OCI-LY1 (cell line): Measurements from ENCODE around the gene HYAL1.

ENCODE experiments used
- EZH2 ChIP-seq: fragments of 200-600 bp; sonication (generic), shearing (Covaris generic); IDR thresholded peaks from 2 replicates; pipeline ENCODE4 v1.8.0; 2017; ENCODE audit warnings: borderline replicate concordance, mixed run types, mild to moderate bottlenecking, antibody characterized with exemption, low read length, moderate library complexity, mixed read lengths
- TF ChIP-seq, protein P1 (sequence below): fragments of 200-600 bp; sonication (generic), shearing (Covaris generic); IDR thresholded peaks from 2 replicates; pipeline ENCODE4 v1.5.1; 2017; ENCODE audit warnings: mild to moderate bottlenecking, antibody characterized with exemption, low read length, moderate library complexity, mixed read lengths

DNA sequence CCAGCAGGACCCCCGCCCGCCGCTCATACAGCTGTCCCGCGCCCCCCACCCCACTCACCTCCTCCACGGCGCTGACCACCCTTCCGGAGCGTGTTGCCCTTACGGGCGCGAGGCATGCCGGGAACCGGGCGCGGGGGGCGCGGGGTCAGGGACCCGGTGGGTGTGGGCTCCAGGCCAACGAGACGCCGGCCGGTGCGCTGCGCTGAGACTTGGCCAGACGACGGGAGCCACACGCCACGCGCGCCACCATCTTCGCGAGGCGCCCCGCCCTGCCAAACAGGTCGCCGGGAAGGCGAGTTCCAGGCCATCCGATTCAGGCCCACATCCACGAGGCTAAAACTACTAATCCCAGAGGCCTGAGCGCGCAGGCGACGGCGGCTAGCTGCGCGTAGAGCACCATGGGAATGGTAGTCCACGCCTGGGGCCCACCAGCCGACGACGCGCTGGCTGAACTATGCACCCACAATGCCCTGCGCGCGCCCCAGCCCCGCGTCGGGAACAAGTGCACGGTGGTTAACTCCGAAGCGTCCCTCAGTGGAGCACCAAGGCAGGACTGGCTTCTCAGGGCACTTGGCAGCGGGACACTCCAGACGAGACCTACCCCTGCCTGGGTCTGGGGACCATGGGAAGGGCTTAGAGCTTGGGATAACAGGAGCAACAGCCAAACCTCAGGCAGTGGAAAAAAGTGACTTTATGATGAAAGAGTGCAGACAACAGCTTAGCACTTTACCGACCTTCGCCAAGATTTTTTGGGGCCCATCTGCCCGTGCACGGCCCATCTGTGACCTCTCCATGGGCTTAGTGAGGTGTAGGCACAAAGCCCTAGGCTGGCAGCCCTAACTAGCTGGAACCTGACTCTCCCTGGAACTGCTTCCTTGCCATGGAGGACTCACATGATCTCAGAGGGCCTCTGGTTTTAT lies 11.0 kb downstream of the HYAL1 start, which contains the start of gene IFRD2:
- TF ChIP-seq EZH2 = no peak
- TF ChIP-seq, protein P1, sequence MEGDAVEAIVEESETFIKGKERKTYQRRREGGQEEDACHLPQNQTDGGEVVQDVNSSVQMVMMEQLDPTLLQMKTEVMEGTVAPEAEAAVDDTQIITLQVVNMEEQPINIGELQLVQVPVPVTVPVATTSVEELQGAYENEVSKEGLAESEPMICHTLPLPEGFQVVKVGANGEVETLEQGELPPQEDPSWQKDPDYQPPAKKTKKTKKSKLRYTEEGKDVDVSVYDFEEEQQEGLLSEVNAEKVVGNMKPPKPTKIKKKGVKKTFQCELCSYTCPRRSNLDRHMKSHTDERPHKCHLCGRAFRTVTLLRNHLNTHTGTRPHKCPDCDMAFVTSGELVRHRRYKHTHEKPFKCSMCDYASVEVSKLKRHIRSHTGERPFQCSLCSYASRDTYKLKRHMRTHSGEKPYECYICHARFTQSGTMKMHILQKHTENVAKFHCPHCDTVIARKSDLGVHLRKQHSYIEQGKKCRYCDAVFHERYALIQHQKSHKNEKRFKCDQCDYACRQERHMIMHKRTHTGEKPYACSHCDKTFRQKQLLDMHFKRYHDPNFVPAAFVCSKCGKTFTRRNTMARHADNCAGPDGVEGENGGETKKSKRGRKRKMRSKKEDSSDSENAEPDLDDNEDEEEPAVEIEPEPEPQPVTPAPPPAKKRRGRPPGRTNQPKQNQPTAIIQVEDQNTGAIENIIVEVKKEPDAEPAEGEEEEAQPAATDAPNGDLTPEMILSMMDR = no peak
